Stimulated activated CD4-positive, alpha-beta T cell treated with anti-CD3 and anti-CD28 coated beads, Interleukin-4, amount 100 ng/mL, for 1 hour (primary cell): ENCODE results near the gene UNC5C.

Experiments
- DNase-seq: peaks from one replicate; pipeline ENCODE4 v3.0.0-alpha.2; 2020

UNC5C gene

GRCh38 chr4:95516528-95517017 is 32.2 kb downstream of the UNC5C start:
- no peak for DNase-seq

- no peak for DNase-seq
Measured at GRCh38 chr4:95515589-95515988, 33.2 kb downstream of the UNC5C start.

GRCh38 chr4:95513022-95513421 is 35.8 kb downstream of the UNC5C start:
- no peak for DNase-seq

- no peak for DNase-seq
Measured at GRCh38 chr4:95511477-95511876, 37.3 kb downstream of the UNC5C start.

- no peak for DNase-seq
Measured at GRCh38 chr4:95510877-95511276, 37.9 kb downstream of the UNC5C start.

GRCh38 chr4:95510145-95510544 is 38.6 kb downstream of the UNC5C start:
- no peak for DNase-seq

GRCh38 chr4:95508421-95508820 is 40.4 kb downstream of the UNC5C start:
- DNase-seq: no peak

- DNase-seq: no peak
Measured at GRCh38 chr4:95507561-95507960, 41.2 kb downstream of the UNC5C start.

- no peak for DNase-seq
Measured at GRCh38 chr4:95507147-95507546, 41.6 kb downstream of the UNC5C start.

GRCh38 chr4:95506264-95506663 is 42.5 kb downstream of the UNC5C start:
- no peak for DNase-seq

- no peak for DNase-seq
Measured at GRCh38 chr4:95505799-95506198, 43.0 kb downstream of the UNC5C start.

- no peak for DNase-seq
Measured at GRCh38 chr4:95505151-95505550, 43.6 kb downstream of the UNC5C start.

- no peak for DNase-seq
Measured at GRCh38 chr4:95504501-95504900, 44.3 kb downstream of the UNC5C start.

GRCh38 chr4:95500361-95500760 is 48.4 kb downstream of the UNC5C start:
- no peak for DNase-seq

GRCh38 chr4:95499291-95499696 is 49.5 kb downstream of the UNC5C start:
- DNase-seq: no peak

GRCh38 chr4:95494186-95494585 is 54.6 kb downstream of the UNC5C start:
- DNase-seq: no peak

- DNase-seq: no peak
Measured at GRCh38 chr4:95478679-95479078, 70.1 kb downstream of the UNC5C start.

GRCh38 chr4:95476121-95476520 is 72.7 kb downstream of the UNC5C start:
- no peak for DNase-seq

GRCh38 chr4:95472534-95472933 is 76.2 kb downstream of the UNC5C start:
- no peak for DNase-seq

- no peak for DNase-seq
Measured at GRCh38 chr4:95470622-95471021, 78.2 kb downstream of the UNC5C start.

GRCh38 chr4:95469617-95470016 is 79.2 kb downstream of the UNC5C start:
- DNase-seq: no peak

GRCh38 chr4:95466791-95467190 is 82.0 kb downstream of the UNC5C start:
- no peak for DNase-seq

GRCh38 chr4:95465010-95465409 is 83.8 kb downstream of the UNC5C start:
- no peak for DNase-seq

GRCh38 chr4:95462921-95463320 is 85.9 kb downstream of the UNC5C start:
- DNase-seq: no peak

GRCh38 chr4:95457353-95457752 is 91.4 kb downstream of the UNC5C start:
- no peak for DNase-seq

- no peak for DNase-seq
Measured at GRCh38 chr4:95450294-95450693, 98.5 kb downstream of the UNC5C start.
